ENCODE data around the gene TTC31. TPM values are rescaled to one million over a fixed set of nuclear protein-coding genes. Genes with fewer than 3 reads are reported as not detected.

Gene TTC31
- total RNA-seq, 1 experiment from 2014 or later = 38.3 TPM

DNA sequence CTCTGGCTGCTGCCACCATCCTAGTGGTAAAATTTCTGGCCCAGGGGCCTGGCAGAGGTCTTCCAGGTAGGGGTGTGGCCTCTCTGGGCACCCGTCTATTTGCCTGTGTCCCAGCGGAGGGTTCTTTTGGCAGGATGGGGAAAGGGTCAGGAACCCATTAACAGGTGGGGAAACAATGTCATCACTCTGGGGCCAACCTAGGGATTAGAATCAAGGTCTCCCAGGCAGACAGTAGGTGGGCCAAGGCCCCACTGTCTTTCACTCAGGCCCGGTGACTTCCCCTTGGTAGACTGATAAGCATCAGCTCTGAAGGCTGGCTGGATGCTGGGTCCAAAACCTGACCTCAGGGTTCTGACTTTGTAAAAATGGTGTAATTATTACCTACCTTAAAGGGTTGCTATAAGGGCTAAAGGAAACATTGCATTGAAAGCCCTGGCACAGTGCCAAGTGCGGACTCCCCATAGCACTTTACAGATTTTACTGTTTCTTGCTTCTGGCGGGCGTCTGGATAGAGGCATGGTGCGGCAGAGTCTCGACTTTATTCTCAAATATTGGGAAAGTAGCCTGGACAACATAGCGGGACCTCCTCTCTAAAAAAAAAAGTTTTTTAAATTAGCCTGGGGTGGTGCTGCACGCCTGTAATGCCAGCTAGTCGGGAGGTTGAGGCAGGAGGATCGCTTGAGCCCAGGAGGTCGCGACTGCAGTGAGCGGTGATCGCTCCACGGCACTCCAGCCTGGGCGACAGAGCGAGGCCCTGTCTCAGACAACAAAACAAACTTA lies 14.3 kb downstream of the TTC31 start:
- peaks cover 19% of the 10 kb centered on the region for H3K36me3 Mint-ChIP-seq
- peak overlapping the region; percentile 79 for H3K4me3 Mint-ChIP-seq
- H3K4me1 Mint-ChIP-seq = peaks cover 37% of the 10 kb centered on the region
- H3K27me3 Mint-ChIP-seq (ENCODE audit: low read depth) = peaks cover 81% of the 10 kb centered on the region
- DNase-seq (ENCODE audit: low spot score) (no peak), ATAC-seq (no peak)
- ChIA-PET CTCF (interaction anchor here (0.8 to 1.9 kb wide), 4 partner anchors 14 to 149 kb away, joined by 3 to 7 read pairs (median 3); partner anchors contain the start of genes CCDC142, TTC31 and WBP1), POLR2A (interaction anchor here (1.0 kb wide), 1 partner anchor 19 kb away, joined by 3 read pairs; no protein-coding TSS in a partner anchor)
- H3K9me3 Mint-ChIP-seq = no peaks in the 10 kb centered on the region
- H3K27ac Mint-ChIP-seq = no peak overlapping the region
- TF ChIP-seq ZNF232 (CRISPR knock-in tag; IDR thresholded peaks at IDR 0.05) (no peak), GRHL2 (CRISPR knock-in tag; IDR thresholded peaks at IDR 0.05; ENCODE audit: insufficient replicate concordance, severe bottlenecking) (no peak), ZNF219 (CRISPR knock-in tag; IDR thresholded peaks at IDR 0.05; ENCODE audit: borderline replicate concordance) (no peak), SP1 (CRISPR knock-in tag; conservative IDR thresholded peaks at IDR 0.05) (no peak), ZNF121 (CRISPR knock-in tag; IDR thresholded peaks at IDR 0.05) (no peak), ZNF263 (CRISPR knock-in tag; IDR thresholded peaks at IDR 0.05; ENCODE audit: low read depth) (no peak), NFYB (CRISPR knock-in tag; conservative IDR thresholded peaks at IDR 0.05; ENCODE audit: low read depth) (no peak), TCF7 (CRISPR knock-in tag; IDR thresholded peaks at IDR 0.05; ENCODE audit: low read depth) (no peak), ELF4 (CRISPR knock-in tag; IDR thresholded peaks at IDR 0.05; ENCODE audit: low read depth) (no peak)
- TF ChIP-seq, protein P1, sequence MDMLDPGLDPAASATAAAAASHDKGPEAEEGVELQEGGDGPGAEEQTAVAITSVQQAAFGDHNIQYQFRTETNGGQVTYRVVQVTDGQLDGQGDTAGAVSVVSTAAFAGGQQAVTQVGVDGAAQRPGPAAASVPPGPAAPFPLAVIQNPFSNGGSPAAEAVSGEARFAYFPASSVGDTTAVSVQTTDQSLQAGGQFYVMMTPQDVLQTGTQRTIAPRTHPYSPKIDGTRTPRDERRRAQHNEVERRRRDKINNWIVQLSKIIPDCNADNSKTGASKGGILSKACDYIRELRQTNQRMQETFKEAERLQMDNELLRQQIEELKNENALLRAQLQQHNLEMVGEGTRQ (CRISPR knock-in tag; IDR thresholded peaks at IDR 0.05) = no peak
- TF ChIP-seq, protein P2, sequence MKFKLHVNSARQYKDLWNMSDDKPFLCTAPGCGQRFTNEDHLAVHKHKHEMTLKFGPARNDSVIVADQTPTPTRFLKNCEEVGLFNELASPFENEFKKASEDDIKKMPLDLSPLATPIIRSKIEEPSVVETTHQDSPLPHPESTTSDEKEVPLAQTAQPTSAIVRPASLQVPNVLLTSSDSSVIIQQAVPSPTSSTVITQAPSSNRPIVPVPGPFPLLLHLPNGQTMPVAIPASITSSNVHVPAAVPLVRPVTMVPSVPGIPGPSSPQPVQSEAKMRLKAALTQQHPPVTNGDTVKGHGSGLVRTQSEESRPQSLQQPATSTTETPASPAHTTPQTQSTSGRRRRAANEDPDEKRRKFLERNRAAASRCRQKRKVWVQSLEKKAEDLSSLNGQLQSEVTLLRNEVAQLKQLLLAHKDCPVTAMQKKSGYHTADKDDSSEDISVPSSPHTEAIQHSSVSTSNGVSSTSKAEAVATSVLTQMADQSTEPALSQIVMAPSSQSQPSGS (CRISPR knock-in tag; IDR thresholded peaks at IDR 0.05; ENCODE audit: borderline replicate concordance, low read depth) = no peak
- TF ChIP-seq, protein P3, sequence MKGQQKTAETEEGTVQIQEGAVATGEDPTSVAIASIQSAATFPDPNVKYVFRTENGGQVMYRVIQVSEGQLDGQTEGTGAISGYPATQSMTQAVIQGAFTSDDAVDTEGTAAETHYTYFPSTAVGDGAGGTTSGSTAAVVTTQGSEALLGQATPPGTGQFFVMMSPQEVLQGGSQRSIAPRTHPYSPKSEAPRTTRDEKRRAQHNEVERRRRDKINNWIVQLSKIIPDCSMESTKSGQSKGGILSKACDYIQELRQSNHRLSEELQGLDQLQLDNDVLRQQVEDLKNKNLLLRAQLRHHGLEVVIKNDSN (CRISPR knock-in tag; IDR thresholded peaks at IDR 0.05) = no peak
- TF ChIP-seq, protein P4, sequence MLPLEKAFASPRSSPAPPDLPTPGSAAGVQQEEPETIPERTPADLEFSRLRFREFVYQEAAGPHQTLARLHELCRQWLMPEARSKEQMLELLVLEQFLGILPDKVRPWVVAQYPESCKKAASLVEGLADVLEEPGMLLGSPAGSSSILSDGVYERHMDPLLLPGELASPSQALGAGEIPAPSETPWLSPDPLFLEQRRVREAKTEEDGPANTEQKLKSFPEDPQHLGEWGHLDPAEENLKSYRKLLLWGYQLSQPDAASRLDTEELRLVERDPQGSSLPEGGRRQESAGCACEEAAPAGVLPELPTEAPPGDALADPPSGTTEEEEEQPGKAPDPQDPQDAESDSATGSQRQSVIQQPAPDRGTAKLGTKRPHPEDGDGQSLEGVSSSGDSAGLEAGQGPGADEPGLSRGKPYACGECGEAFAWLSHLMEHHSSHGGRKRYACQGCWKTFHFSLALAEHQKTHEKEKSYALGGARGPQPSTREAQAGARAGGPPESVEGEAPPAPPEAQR (CRISPR knock-in tag; IDR thresholded peaks at IDR 0.05) = no peak
- TF ChIP-seq, protein P5, sequence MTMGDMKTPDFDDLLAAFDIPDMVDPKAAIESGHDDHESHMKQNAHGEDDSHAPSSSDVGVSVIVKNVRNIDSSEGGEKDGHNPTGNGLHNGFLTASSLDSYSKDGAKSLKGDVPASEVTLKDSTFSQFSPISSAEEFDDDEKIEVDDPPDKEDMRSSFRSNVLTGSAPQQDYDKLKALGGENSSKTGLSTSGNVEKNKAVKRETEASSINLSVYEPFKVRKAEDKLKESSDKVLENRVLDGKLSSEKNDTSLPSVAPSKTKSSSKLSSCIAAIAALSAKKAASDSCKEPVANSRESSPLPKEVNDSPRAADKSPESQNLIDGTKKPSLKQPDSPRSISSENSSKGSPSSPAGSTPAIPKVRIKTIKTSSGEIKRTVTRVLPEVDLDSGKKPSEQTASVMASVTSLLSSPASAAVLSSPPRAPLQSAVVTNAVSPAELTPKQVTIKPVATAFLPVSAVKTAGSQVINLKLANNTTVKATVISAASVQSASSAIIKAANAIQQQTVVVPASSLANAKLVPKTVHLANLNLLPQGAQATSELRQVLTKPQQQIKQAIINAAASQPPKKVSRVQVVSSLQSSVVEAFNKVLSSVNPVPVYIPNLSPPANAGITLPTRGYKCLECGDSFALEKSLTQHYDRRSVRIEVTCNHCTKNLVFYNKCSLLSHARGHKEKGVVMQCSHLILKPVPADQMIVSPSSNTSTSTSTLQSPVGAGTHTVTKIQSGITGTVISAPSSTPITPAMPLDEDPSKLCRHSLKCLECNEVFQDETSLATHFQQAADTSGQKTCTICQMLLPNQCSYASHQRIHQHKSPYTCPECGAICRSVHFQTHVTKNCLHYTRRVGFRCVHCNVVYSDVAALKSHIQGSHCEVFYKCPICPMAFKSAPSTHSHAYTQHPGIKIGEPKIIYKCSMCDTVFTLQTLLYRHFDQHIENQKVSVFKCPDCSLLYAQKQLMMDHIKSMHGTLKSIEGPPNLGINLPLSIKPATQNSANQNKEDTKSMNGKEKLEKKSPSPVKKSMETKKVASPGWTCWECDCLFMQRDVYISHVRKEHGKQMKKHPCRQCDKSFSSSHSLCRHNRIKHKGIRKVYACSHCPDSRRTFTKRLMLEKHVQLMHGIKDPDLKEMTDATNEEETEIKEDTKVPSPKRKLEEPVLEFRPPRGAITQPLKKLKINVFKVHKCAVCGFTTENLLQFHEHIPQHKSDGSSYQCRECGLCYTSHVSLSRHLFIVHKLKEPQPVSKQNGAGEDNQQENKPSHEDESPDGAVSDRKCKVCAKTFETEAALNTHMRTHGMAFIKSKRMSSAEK (CRISPR knock-in tag; IDR thresholded peaks at IDR 0.05; ENCODE audit: borderline replicate concordance) = no peak
- TF ChIP-seq, protein P6, sequence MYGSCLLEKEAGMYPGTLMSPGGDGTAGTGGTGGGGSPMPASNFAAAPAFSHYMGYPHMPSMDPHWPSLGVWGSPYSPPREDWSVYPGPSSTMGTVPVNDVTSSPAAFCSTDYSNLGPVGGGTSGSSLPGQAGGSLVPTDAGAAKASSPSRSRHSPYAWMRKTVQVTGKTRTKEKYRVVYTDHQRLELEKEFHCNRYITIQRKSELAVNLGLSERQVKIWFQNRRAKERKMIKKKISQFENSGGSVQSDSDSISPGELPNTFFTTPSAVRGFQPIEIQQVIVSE (CRISPR knock-in tag; IDR thresholded peaks at IDR 0.05; ENCODE audit: borderline replicate concordance) = no peak
- TF ChIP-seq, protein P7, sequence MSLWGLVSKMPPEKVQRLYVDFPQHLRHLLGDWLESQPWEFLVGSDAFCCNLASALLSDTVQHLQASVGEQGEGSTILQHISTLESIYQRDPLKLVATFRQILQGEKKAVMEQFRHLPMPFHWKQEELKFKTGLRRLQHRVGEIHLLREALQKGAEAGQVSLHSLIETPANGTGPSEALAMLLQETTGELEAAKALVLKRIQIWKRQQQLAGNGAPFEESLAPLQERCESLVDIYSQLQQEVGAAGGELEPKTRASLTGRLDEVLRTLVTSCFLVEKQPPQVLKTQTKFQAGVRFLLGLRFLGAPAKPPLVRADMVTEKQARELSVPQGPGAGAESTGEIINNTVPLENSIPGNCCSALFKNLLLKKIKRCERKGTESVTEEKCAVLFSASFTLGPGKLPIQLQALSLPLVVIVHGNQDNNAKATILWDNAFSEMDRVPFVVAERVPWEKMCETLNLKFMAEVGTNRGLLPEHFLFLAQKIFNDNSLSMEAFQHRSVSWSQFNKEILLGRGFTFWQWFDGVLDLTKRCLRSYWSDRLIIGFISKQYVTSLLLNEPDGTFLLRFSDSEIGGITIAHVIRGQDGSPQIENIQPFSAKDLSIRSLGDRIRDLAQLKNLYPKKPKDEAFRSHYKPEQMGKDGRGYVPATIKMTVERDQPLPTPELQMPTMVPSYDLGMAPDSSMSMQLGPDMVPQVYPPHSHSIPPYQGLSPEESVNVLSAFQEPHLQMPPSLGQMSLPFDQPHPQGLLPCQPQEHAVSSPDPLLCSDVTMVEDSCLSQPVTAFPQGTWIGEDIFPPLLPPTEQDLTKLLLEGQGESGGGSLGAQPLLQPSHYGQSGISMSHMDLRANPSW (CRISPR knock-in tag; conservative IDR thresholded peaks at IDR 0.05; ENCODE audit: low read depth) = no peak
- TF ChIP-seq, protein P8, sequence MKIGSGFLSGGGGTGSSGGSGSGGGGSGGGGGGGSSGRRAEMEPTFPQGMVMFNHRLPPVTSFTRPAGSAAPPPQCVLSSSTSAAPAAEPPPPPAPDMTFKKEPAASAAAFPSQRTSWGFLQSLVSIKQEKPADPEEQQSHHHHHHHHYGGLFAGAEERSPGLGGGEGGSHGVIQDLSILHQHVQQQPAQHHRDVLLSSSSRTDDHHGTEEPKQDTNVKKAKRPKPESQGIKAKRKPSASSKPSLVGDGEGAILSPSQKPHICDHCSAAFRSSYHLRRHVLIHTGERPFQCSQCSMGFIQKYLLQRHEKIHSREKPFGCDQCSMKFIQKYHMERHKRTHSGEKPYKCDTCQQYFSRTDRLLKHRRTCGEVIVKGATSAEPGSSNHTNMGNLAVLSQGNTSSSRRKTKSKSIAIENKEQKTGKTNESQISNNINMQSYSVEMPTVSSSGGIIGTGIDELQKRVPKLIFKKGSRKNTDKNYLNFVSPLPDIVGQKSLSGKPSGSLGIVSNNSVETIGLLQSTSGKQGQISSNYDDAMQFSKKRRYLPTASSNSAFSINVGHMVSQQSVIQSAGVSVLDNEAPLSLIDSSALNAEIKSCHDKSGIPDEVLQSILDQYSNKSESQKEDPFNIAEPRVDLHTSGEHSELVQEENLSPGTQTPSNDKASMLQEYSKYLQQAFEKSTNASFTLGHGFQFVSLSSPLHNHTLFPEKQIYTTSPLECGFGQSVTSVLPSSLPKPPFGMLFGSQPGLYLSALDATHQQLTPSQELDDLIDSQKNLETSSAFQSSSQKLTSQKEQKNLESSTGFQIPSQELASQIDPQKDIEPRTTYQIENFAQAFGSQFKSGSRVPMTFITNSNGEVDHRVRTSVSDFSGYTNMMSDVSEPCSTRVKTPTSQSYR (CRISPR knock-in tag; IDR thresholded peaks at IDR 0.05) = no peak
- TF ChIP-seq, protein P9, sequence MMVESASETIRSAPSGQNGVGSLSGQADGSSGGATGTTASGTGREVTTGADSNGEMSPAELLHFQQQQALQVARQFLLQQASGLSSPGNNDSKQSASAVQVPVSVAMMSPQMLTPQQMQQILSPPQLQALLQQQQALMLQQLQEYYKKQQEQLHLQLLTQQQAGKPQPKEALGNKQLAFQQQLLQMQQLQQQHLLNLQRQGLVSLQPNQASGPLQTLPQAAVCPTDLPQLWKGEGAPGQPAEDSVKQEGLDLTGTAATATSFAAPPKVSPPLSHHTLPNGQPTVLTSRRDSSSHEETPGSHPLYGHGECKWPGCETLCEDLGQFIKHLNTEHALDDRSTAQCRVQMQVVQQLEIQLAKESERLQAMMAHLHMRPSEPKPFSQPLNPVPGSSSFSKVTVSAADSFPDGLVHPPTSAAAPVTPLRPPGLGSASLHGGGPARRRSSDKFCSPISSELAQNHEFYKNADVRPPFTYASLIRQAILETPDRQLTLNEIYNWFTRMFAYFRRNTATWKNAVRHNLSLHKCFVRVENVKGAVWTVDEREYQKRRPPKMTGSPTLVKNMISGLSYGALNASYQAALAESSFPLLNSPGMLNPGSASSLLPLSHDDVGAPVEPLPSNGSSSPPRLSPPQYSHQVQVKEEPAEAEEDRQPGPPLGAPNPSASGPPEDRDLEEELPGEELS (CRISPR knock-in tag; IDR thresholded peaks at IDR 0.05) = no peak
